ENCODE data around the gene VAMP1.

VAMP1 gene

DNA sequence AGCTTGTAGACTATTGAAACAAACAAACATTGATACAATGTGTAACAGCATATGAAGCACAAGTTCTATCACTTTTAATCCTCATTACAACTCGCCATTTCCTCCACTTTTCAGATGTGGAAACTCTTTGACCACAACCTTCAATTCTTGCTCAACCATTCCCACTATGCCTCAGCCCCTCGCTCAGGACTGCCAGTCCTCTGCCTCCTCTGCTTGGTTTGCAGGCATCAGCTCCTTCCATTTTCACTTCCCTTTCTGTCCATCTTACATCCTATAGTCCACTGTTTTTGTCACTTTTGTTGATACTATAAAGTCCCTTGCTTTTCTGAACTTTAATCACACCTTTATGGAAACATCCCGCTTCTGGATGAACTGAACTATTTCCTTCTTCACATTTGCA is 53.9 kb downstream of the VAMP1 start:
- H3K4me1 ChIP-seq (ENCODE audit: control insufficient read depth, low read length) = peaks cover 11% of the 10 kb centered on the region
- TF ChIP-seq CTCF (IDR thresholded peaks at IDR 0.05; ENCODE audit: low read depth, low read length, poor library complexity, severe bottlenecking) (no peak), EZH2phosphoT487 (IDR thresholded peaks at IDR 0.05; ENCODE audit: borderline replicate concordance, low read length) (no peak)
- no peak overlapping the region for H3K27ac ChIP-seq (ENCODE audit: low read depth, low read length)

More for the DNA sequence above, 53.9 kb downstream of the VAMP1 start:
- Histone ChIP-seq H3K9me2 (replicated peaks; ENCODE audit: control insufficient read depth, low read length) (no peaks in the 10 kb centered on the region), H3F3A (ENCODE audit: control insufficient read depth, insufficient read depth) (0 out of 2 replicates have a peak, but pooled peaks cover 2% of the 10 kb centered on the region), H3K4me2 (ENCODE audit: low read length) (no peak overlapping the region), H3K9me3 (ENCODE audit: control insufficient read depth, insufficient read depth, low read length) (no peaks in the 10 kb centered on the region), H3K79me2 (ENCODE audit: control insufficient read depth, low read length) (no peaks in the 10 kb centered on the region), H3K36me3 (ENCODE audit: control insufficient read depth, low read length) (no peaks in the 10 kb centered on the region), H3K27me3 (ENCODE audit: control insufficient read depth, low read length) (peaks cover 3% of the 10 kb centered on the region), H4K20me1 (ENCODE audit: control insufficient read depth, insufficient read depth, low read depth, low read length) (no peaks in the 10 kb centered on the region), H3K4me3 (ENCODE audit: low read length) (no peak overlapping the region)
